Right ventricle myocardium inferior (tissue), 1 donor: ENCODE results near the gene CHN1. TPM values are rescaled to one million over a fixed set of nuclear protein-coding genes. Genes with fewer than 3 reads are reported as not detected.

Experiments
- ATAC-seq: fragments of 200-7000 bp; cut with Tn5 transposase; one replicate; pipeline ENCODE4 v1.9.1; 2020; ENCODE audit warnings: mild to moderate bottlenecking, moderate library complexity
- DNase-seq: peaks from one replicate; pipeline ENCODE4 v3.0.0; 2021; ENCODE audit errors: missing footprints
- intact Hi-C: fragments of 100-400 bp; cut with DNase I; formaldehyde crosslinking; loops from one replicate; pipeline ENCODE4 v1.11.0; 2022
- total RNA-seq: library from RNA; stranded (reverse); fragmentation: NEBNext Ultra II Directional; extraction: Animal tissue kit (Norgen Biotek cat#: 25700); gene quantifications from one replicate; pipeline ENCODE4 v1.2.1, GENCODE V29; 2021
- donor health status: DM: no; HTN: yes; CAD: no; lungs with severe emphysema.

CHN1 gene
- total RNA-seq, 1 donor from 2014 or later: 11.7 TPM

- DNase-seq (no peak), ATAC-seq (no peak)
- intact Hi-C loops: no loop called here
Observed at GRCh38 chr2:174765576-174765975, 239.6 kb downstream of the CHN1 start.

GRCh38 chr2:174764280-174765255 is 240.6 kb downstream of the CHN1 start, which contains the start of gene CHRNA1:
Gene CHRNA1, minus strand, starts transcription at chr2:174764472. Its CDS starts 78 bp downstream, at chr2:174764394.
- DNase-seq: no peak
- no peak for ATAC-seq
- intact Hi-C loops: no loop called here

- no peak for DNase-seq
- no peak for ATAC-seq
- intact Hi-C loops: no loop called here
Observed at GRCh38 chr2:174763780-174764179, 241.4 kb downstream of the CHN1 start.

GRCh38 chr2:174762464-174762863 is 242.7 kb downstream of the CHN1 start:
- ATAC-seq (no peak), DNase-seq (no peak)
- intact Hi-C loops: no loop called here

- no peak for ATAC-seq
- intact Hi-C loops: no loop called here
Observed at GRCh38 chr2:174761837-174762236, 243.3 kb downstream of the CHN1 start.

GRCh38 chr2:174760845-174761473 is 244.2 kb downstream of the CHN1 start:
- intact Hi-C loops: no loop called here
- no peak for DNase-seq
- no peak for ATAC-seq

More at GRCh38 chr2:174761837-174762236, 243.3 kb downstream of the CHN1 start:
- no peak for DNase-seq

GRCh38 chr2:174759381-174760065 is 245.7 kb downstream of the CHN1 start:
- DNase-seq: no peak
- no peak for ATAC-seq
- intact Hi-C loops: no loop called here

- no peak for DNase-seq
- no peak for ATAC-seq
- intact Hi-C loops: no loop called here
Observed at GRCh38 chr2:174756743-174757142, 248.4 kb downstream of the CHN1 start.

GRCh38 chr2:174753038-174753633 is 252.0 kb downstream of the CHN1 start:
- intact Hi-C loops: no loop called here
- DNase-seq (no peak), ATAC-seq (no peak)

GRCh38 chr2:174752403-174753037 is 252.7 kb downstream of the CHN1 start:
- intact Hi-C loops: no loop called here
- no peak for DNase-seq
- ATAC-seq: no peak

- ATAC-seq (no peak), DNase-seq (no peak)
- intact Hi-C loops: no loop called here
Observed at GRCh38 chr2:174750923-174751441, 254.2 kb downstream of the CHN1 start.

GRCh38 chr2:174749793-174750192 is 255.4 kb downstream of the CHN1 start:
- intact Hi-C loops: no loop called here
- no peak for ATAC-seq
- DNase-seq: no peak

- DNase-seq (no peak), ATAC-seq (peak; percentile 57)
- intact Hi-C loops: no loop called here
Observed at GRCh38 chr2:174748948-174749347, 256.2 kb downstream of the CHN1 start.

Other genes starting within 250 kb of the CHN1 start
- 0.19 TPM for gene CHRNA1, start 240.9 kb downstream of the CHN1 start, total RNA-seq
- gene ATF2, start 162.8 kb upstream of the CHN1 start, total RNA-seq: 27.6 TPM
- 1,232 TPM for gene ATP5MC3, start 176.3 kb upstream of the CHN1 start, total RNA-seq